CD4-positive, alpha-beta T cell treated with Interferon gamma for 1 hour (primary cell): ENCODE measurements around the gene RLN1.
"Not testable (repeated sequence)": the region's sequence is repeated elsewhere in the genome, so short reads cannot be mapped to it uniquely, and the experiment has no call there.

Source experiments
- DNase-seq: peaks from one replicate; pipeline ENCODE4 v3.0.0-alpha.2; 2020

The RLN1 gene

DNA sequence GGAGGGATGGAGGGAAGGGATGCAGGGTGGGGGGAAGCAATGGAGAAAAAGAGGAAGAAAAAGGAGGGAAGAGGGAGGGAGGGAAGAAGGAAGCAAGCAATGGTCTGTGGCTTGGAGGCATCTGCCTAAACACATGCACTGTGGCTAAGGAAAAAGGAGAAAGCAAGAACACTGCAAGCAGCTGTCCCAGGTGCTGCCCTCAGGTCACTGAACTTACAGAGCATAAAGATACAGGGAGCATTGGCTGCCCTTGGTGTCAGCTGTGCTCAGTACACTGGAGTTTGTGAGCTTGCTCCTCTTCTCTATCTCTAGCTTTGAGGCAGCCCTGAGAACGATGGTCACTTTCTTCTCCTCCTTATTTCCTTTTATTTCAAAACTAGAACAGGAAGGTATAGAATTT, 18.1 kb downstream of the RLN1 start:
- not testable (repeated sequence) for DNase-seq

DNA sequence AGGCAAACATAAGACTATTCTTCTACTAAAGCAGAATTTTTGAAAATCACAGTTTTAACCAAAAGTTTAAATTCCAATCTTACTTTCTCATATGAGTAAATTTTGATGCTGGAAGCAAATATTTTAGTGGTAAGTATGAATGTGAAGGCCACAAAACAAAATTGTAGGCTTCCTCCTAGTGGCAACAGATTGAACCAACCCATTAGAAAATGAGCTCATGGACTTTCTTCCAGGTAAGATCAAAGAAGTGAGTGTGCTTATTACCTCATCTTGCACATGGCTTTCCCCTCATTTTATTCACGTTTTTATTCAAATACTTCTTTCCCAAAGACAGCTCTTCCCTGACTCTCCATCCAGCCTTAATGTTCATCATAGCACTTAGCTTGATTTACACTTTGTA, 18.6 kb downstream of the RLN1 start:
- DNase-seq, result no peak

DNA sequence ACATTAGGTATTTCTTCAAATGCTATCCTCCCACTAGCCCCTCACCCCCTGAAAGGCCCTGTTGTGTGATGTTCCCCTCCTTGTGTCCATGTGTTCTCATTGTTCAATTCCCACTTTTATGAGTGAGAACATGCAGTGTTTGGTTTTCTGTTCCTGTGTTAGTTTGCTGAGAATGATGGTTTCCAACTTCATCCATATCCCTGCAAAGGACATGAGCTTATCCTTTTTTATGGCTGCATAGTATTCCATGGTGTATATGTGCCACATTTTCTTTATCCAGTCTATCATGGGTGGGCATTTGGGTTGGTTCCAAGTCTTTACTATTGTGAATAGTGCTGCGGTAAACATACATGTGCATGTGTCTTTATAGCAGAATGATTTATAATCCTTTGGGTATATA, 23.3 kb downstream of the RLN1 start:
- DNase-seq, result not testable (repeated sequence)

DNA sequence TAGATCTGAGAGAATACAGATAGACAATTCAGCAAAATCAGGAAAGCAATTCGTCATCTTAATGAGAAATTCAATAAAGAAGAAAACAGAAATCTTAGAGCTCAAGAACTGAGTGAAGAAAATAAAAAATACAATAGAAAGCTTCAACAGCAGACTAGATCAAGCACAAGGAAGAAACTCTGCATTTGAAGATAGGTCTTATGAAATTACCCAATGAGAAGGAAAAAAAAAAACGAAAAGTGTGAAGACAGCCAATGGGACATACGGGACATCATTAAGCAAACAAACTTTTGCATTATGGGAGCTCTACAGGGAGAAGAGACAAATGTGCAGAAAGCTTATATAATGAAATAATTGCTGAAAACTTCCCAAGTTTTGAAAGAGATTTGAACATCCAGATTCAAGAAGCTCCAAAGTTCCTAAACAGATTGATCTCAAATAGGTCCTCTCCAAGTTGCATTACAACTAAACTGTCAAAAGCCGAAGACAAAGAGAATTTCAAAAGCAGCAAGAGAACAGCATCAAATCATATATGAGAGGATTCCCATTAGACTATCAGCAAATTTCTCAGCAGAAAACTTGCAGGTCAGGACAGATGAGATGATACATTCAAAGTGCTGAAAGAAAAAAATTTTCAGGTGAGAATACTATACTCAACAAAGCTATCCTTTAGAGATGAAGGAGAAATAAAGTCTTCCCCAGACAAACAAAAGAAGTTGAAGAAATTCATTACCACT, 24.3 kb downstream of the RLN1 start:
- DNase-seq, result no peak

DNA sequence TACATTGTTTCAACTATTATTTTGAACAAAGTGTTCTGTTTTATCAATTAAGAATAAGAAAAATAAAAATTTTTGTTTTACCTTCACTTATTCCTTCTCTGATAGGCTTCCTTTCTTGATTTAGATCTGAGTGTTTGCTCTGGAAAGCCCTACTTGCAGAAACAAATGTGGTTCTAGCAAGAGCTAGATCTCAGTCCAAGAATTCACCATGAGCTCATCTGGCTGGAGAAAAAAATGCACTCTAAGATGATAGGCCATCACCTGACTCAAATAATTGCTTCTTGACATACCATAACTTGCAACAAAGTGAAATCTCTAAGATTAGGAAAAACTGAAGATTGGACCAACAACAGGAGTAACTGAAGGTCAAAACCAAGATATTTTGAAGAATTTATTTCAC, 28.8 kb downstream of the RLN1 start:
- DNase-seq, result no peak

DNA sequence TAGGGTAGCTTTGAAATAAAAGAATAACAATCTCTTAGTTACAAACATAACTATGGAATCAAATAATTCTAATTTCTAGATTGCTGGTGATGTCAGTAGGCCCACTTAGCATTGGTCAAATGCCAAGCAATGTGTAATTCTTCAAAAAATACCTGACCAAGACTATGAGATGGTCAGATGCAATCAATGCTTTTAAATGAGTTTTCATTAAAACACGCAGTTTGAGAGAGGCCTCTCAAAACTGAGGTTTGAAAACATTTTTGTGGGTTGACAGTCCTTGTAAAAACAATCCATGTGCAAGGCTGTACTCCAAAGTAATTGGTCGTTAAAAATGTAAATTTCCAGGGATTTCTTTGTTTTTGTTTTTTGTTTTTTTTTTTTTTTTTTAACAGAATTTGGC, 33.9 kb downstream of the RLN1 start:
- DNase-seq, result no peak

DNA sequence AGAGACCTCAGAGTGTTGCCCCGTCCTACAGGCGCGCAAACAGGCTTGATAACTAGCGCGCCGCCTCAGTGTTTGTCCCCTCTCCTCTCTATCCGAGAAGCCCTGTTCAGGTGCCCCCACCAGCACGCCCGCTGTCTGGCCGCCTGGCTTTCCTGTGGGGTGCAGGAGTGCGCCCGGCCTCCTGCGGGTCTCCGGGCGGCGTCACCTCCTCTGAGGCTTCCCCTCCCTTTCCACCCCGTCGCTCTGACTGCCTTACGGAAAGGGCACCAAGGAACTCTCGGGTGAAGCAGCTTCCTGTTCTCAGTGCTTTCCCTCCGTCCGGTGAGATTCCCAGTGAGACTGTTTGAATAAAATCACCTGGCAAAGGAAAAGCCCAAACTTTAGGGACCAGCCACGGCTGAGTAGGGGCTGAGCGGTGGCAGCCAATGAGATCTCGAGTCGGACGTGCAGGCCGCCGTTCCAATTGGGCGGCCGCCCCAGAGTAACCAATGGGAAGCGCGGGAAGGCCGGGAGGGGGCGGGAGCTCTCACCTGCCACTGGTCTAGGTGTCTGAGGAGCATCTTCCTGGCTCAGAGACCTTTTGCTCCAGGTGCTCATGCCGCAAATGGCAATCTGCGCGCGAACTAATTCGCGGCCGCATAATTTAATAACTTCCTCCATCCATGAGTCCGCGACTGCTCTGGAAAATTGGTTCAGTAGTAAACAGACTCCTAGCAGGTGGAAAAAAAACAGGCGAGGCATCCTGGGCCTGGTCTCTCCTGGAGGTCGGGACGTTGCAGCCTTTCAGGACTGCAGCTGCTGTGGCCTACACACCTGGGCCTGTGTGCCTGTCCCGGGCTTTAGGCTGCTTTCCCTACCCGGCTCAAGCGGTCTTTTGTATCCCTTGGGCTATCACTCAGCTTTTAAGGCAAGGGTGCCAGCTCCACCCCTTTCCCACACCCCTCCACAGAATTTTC, 35.6 kb downstream of the RLN1 start, which contains the start of gene RLN2:
RLN2 (minus strand) TSS at position 877 of the 956 bp plus-strand sequence; CDS start at position 741, 136 bp downstream.
- not testable (repeated sequence) for DNase-seq

DNA sequence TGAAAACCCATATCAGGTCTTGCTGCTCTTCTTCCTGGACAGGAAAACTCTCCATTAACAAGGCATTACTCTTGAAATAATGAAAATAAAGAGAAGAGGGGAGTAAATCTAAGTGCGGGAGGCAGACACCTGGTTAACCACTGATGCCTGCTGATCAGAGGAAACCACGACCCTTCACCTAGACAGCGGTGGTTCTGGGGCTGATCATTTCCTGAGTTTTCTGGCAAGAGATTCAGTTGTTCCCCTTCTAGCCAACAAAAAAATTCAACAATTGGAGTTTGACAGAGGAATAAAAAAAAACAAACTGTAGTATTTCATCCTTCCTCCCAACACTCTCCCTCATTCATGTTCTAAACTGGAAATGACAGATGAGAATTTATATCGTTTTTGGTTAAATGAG, 38.1 kb downstream of the RLN1 start:
- no peak for DNase-seq

DNA sequence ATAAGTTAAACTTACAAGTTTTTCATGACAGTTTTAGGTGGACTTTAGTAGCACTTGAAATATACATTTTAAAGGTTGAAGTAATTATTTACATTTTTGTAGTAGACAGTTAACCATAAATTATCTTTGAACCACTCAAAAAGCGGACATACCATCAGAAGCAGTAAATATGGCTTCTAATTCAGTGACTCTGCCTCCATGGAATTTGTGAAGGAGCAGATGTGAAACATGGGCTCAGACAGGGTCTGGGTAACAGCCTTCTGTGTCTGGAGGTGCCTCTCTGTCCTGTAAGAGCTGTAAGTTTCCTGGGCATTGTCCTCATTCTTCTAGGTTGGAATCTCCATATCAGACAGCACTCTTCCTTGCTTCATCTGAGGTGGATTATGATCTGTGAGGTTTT, 47.5 kb downstream of the RLN1 start:
- DNase-seq, result no peak

DNA sequence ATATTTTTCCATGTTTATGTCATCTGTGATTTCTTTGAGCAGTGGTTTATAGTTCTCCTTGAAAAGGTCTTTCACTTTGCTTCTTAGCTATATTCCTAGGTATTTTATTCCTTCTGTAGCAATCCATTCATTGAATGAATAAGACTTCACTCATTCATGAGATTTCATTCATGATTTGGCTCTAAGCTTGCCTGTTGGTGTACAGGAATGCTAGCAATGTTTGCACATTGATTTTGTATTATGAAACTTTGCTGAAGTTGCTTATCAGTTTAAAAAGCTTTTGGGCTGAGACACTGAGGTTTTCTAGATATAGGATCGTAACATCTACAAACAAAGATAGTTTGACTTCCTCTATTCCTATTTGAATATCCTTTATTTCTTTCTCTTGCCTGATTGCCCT, 51.1 kb downstream of the RLN1 start:
- DNase-seq, result no peak

DNA sequence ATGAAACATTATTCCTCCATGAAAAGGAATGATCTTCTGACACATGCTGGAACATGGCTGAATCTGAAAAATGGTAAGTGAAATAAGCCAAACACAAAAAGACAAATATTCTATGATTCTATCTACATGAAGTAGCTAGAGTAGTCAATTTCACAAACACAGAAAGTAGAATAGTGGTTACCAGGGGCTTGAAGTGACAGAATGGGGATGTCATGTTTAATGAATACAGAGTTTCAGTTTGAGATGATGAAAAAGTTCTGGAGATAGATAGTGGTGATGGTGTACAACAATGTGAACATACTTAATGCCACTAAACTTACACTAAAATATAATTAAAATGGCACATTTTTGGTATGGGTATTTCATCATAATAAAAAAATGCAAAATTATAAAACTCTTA, 53.4 kb downstream of the RLN1 start:
- DNase-seq, result no peak
